Astrocyte (in vitro differentiated cells and primary cell): Measurements from ENCODE around the gene HSF2. TPM values are rescaled to one million over a fixed set of nuclear protein-coding genes. Genes with fewer than 3 reads are reported as not detected.

Experiments
- DNase-seq: peaks from one replicate; pipeline ENCODE4 v3.0.0-alpha.2; 2010; ENCODE audit warnings: low read depth
- FAIRE-seq: peaks from 2 replicates; lab custom pipeline; 2011; peaks lifted over from hg19 to GRCh38; lab: Jason Lieb, UNC
- H2AFZ ChIP-seq: 2 replicates; pipeline ENCODE4 v1.6.0; 2012; ENCODE audit warnings: low read depth, low read length, inconsistent platforms
- H3K27ac ChIP-seq: 2 replicates; pipeline ENCODE4 v1.5.1; 2011; ENCODE audit warnings: low read depth, low read length, inconsistent platforms
- H3K27me3 ChIP-seq: 2 replicates; pipeline ENCODE4 v1.6.0; 2011; ENCODE audit warnings: low read length, inconsistent platforms; ENCODE audit not compliant: insufficient read depth
- H3K36me3 ChIP-seq: 2 replicates; pipeline ENCODE4 v1.5.1; 2011; ENCODE audit warnings: low read length, inconsistent platforms; ENCODE audit not compliant: insufficient read depth
- H3K4me1 ChIP-seq: 2 replicates; pipeline ENCODE4 v1.5.1; 2011; ENCODE audit warnings: low read length, inconsistent platforms; ENCODE audit not compliant: insufficient read depth
- H3K4me2 ChIP-seq: 2 replicates; pipeline ENCODE4 v1.6.0; 2012; ENCODE audit warnings: low read length, inconsistent platforms
- H3K4me3 ChIP-seq: 2 replicates; pipeline ENCODE4 v1.5.1; 2011; ENCODE audit warnings: low read depth, mild to moderate bottlenecking, low read length, inconsistent platforms; ENCODE audit not compliant: insufficient read depth
- H3K79me2 ChIP-seq: 2 replicates; pipeline ENCODE4 v1.6.0; 2012; ENCODE audit warnings: mild to moderate bottlenecking, low read length, inconsistent platforms; ENCODE audit not compliant: insufficient read depth
- H3K9ac ChIP-seq: 2 replicates; pipeline ENCODE4 v1.6.0; 2012; ENCODE audit warnings: mild to moderate bottlenecking, low read length, inconsistent platforms
- H3K9me3 ChIP-seq: 2 replicates; pipeline ENCODE4 v1.5.1; 2012; ENCODE audit warnings: low read depth, mild to moderate bottlenecking, low read length, inconsistent platforms; ENCODE audit not compliant: insufficient read depth
- H4K20me1 ChIP-seq: 2 replicates; pipeline ENCODE4 v1.6.0; 2012; ENCODE audit warnings: low read length, inconsistent platforms; ENCODE audit not compliant: insufficient read depth
- H3K27ac Mint-ChIP-seq: one replicate; pipeline ENCODE4 v1.8.0; 2021; ENCODE audit warnings: mild to moderate bottlenecking, mixed read lengths; ENCODE audit not compliant: unreplicated experiment
- H3K27me3 Mint-ChIP-seq: one replicate; pipeline ENCODE4 v1.8.0; 2021; ENCODE audit warnings: low read depth, mixed read lengths; ENCODE audit not compliant: unreplicated experiment
- H3K36me3 Mint-ChIP-seq: one replicate; pipeline ENCODE4 v1.8.0; 2021; ENCODE audit warnings: low read depth, mixed read lengths; ENCODE audit not compliant: unreplicated experiment
- H3K4me1 Mint-ChIP-seq: one replicate; pipeline ENCODE4 v1.8.0; 2021; ENCODE audit warnings: low read depth, mixed read lengths; ENCODE audit not compliant: unreplicated experiment
- H3K4me3 Mint-ChIP-seq: one replicate; pipeline ENCODE4 v1.8.0; 2021; ENCODE audit warnings: mild to moderate bottlenecking, moderate library complexity, mixed read lengths; ENCODE audit not compliant: unreplicated experiment
- H3K9me3 Mint-ChIP-seq: one replicate; pipeline ENCODE4 v1.8.0; 2021; ENCODE audit warnings: mild to moderate bottlenecking, mixed read lengths; ENCODE audit not compliant: unreplicated experiment
- CTCF ChIP-seq: IDR thresholded peaks from 2 replicates; pipeline ENCODE4 v1.5.1; 2011; ENCODE audit warnings: low read depth, mild to moderate bottlenecking, inconsistent platforms, low read length, moderate library complexity; ENCODE audit not compliant: insufficient read depth
- EZH2 ChIP-seq: IDR thresholded peaks from 2 replicates; pipeline ENCODE4 v1.6.1; 2012; ENCODE audit warnings: mild to moderate bottlenecking, low read length, inconsistent platforms; ENCODE audit not compliant: insufficient read depth
- total RNA-seq: library from RNA; stranded (reverse); gene quantifications from 2 replicates; pipeline ENCODE4 v1.2.1, GENCODE V29; 2021

Gene HSF2
- total RNA-seq, 1 donor from 2014 or later = 9.2 TPM

- H3K4me1 ChIP-seq = peaks cover 15% of the 10 kb centered on the region
- H3K9ac ChIP-seq = peak overlapping the region; percentile 100
- no peak overlapping the region for H3K27ac Mint-ChIP-seq
- no peak for TF ChIP-seq EZH2
- no peak for TF ChIP-seq CTCF
- no peaks in the 10 kb centered on the region for H3K9me3 Mint-ChIP-seq
- H2AFZ ChIP-seq = no peak overlapping the region
- peaks cover 35% of the 10 kb centered on the region for H4K20me1 ChIP-seq
- peak overlapping the region; percentile 83 for H3K4me2 ChIP-seq
- peaks cover 66% of the 10 kb centered on the region for H3K79me2 ChIP-seq
- H3K4me1 Mint-ChIP-seq = peaks cover 3% of the 10 kb centered on the region
- DNase-seq = no peak
- H3K4me3 Mint-ChIP-seq = peak overlapping the region; percentile 99
- no peaks in the 10 kb centered on the region for H3K27me3 Mint-ChIP-seq
- no peak overlapping the region for H3K27ac ChIP-seq
- no peaks in the 10 kb centered on the region for H3K36me3 Mint-ChIP-seq
- H3K36me3 ChIP-seq = no peaks in the 10 kb centered on the region
- peak overlapping the region; percentile 14 for H3K4me3 ChIP-seq
- no peaks in the 10 kb centered on the region for H3K27me3 ChIP-seq
- H3K9me3 ChIP-seq = no peaks in the 10 kb centered on the region
- FAIRE-seq = no peak
Observed at GRCh38 chr6:122401104-122401503, 1.7 kb downstream of the HSF2 start.

GRCh38 chr6:122404444-122404843 is 5.0 kb downstream of the HSF2 start:
- Histone ChIP-seq H3K4me1 (peaks cover 8% of the 10 kb centered on the region), H3K9ac (no peak overlapping the region), H3K4me3 (no peak overlapping the region), H3K36me3 (no peaks in the 10 kb centered on the region), H3K27me3 (no peaks in the 10 kb centered on the region), H3K27ac (no peak overlapping the region), H4K20me1 (peaks cover 46% of the 10 kb centered on the region), H3K4me2 (no peak overlapping the region), H2AFZ (no peak overlapping the region), H3K79me2 (peaks cover 99% of the 10 kb centered on the region), H3K9me3 (no peaks in the 10 kb centered on the region)
- no peak for TF ChIP-seq EZH2
- TF ChIP-seq CTCF = no peak
- Mint-ChIP-seq H3K9me3 (no peaks in the 10 kb centered on the region), H3K4me3 (no peak overlapping the region), H3K4me1 (peaks cover 3% of the 10 kb centered on the region), H3K27ac (no peak overlapping the region), H3K27me3 (no peaks in the 10 kb centered on the region), H3K36me3 (no peaks in the 10 kb centered on the region)
- no peak for FAIRE-seq
- DNase-seq = no peak

GRCh38 chr6:122405417-122405816 is 6.0 kb downstream of the HSF2 start:
- H3K36me3 Mint-ChIP-seq = no peaks in the 10 kb centered on the region
- H3K4me3 Mint-ChIP-seq = no peak overlapping the region
- H3K9me3 Mint-ChIP-seq = no peaks in the 10 kb centered on the region
- no peaks in the 10 kb centered on the region for H3K27me3 ChIP-seq
- peaks cover 3% of the 10 kb centered on the region for H3K4me1 Mint-ChIP-seq
- peaks cover 100% of the 10 kb centered on the region for H3K79me2 ChIP-seq
- H3K27ac ChIP-seq = no peak overlapping the region
- no peaks in the 10 kb centered on the region for H3K36me3 ChIP-seq
- no peaks in the 10 kb centered on the region for H3K9me3 ChIP-seq
- H3K4me3 ChIP-seq = no peak overlapping the region
- no peaks in the 10 kb centered on the region for H3K27me3 Mint-ChIP-seq
- no peak overlapping the region for H3K27ac Mint-ChIP-seq
- DNase-seq = peak; percentile 6
- no peak overlapping the region for H3K9ac ChIP-seq
- peaks cover 6% of the 10 kb centered on the region for H3K4me1 ChIP-seq
- peaks cover 45% of the 10 kb centered on the region for H4K20me1 ChIP-seq
- FAIRE-seq = no peak
- no peak overlapping the region for H2AFZ ChIP-seq
- TF ChIP-seq EZH2 = no peak
- TF ChIP-seq CTCF = peak; percentile 3
- H3K4me2 ChIP-seq = no peak overlapping the region
